OCI-LY7 (cell line): ENCODE data around the gene OPCML.

ENCODE experiments used
- EZH2phosphoT487 ChIP-seq: fragments of 200-600 bp; sonication (generic); IDR thresholded peaks from 2 replicates; pipeline ENCODE4 v1.6.1; 2018; ENCODE audit warnings: low read depth, borderline replicate concordance, mild to moderate bottlenecking, mixed run types, antibody characterized with exemption, low read length, moderate library complexity, mixed read lengths
- TF ChIP-seq, protein P1 (sequence below): fragments of 200-600 bp; sonication (generic); conservative IDR thresholded peaks from 2 replicates; pipeline ENCODE4 v1.5.1; 2014; ENCODE audit warnings: mild to moderate bottlenecking, antibody characterized with exemption, low read length, moderate library complexity, mixed read lengths

DNA sequence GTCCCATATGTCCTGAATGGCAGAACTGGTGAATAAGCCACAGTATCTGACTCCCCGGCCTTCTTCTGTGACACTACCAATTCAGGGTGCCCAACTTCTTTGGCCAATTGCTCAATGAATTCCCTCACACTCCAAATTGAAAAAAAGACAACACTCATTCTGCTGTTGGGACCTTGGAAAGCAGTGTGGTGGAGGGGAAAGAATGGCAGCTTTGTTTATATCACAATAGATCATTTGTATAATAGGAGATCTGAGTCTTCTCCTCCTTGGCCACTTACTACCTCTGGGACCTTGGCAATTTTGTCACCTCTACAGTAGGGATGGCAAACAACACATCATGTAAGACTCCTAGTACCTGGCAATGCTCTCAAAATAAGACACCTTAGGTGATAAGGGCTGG lies 64.6 kb downstream of the OPCML start:
- TF ChIP-seq, protein P1, sequence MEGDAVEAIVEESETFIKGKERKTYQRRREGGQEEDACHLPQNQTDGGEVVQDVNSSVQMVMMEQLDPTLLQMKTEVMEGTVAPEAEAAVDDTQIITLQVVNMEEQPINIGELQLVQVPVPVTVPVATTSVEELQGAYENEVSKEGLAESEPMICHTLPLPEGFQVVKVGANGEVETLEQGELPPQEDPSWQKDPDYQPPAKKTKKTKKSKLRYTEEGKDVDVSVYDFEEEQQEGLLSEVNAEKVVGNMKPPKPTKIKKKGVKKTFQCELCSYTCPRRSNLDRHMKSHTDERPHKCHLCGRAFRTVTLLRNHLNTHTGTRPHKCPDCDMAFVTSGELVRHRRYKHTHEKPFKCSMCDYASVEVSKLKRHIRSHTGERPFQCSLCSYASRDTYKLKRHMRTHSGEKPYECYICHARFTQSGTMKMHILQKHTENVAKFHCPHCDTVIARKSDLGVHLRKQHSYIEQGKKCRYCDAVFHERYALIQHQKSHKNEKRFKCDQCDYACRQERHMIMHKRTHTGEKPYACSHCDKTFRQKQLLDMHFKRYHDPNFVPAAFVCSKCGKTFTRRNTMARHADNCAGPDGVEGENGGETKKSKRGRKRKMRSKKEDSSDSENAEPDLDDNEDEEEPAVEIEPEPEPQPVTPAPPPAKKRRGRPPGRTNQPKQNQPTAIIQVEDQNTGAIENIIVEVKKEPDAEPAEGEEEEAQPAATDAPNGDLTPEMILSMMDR = no peak
- TF ChIP-seq EZH2phosphoT487 = no peak
